ENCODE data around the gene THOC5.
"Not testable (repeated sequence)": the region's sequence is repeated elsewhere in the genome, so short reads cannot be mapped to it uniquely, and the experiment has no call there.

The THOC5 gene

DNA sequence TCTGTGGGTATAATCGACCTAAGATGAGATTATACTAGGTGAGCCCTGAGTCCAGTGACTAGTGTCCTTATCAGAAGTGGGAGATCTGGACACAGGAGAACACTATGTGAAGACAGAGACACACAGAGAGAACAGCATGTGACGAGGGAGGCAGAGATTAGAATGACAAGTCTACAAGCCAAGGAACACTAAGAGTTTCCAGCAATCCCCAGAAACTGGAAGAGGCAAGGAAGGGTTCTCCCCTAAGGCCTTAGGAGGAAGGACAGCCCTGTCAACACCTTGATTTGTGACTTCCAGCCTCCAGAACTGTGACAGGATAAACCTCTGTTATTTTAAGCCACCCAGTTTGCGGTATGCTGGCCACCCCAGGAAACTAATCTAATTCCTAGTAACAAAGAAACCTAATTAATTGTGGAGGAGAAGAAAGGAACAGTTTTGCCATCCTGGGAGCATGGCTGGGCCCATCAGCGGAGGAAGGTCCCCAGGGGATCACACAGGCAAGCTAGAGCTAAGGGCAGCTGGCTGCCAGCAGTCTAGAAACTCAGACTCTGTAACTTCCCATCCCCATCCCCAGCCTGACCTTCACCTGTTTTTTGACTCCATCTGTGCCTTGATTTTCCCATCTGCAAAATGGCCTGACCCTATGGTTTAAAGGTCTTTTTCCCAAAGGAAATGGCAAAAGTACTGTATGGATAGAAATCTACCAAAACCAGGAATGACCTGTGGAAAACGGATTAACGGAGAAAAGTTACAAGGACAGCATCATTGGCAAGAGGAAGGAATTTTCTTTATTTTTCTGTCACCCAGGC, 10.3 kb upstream of the THOC5 start:
- DNase-seq (ENCODE audit: low read depth in 2 of 2), result no peak

DNA sequence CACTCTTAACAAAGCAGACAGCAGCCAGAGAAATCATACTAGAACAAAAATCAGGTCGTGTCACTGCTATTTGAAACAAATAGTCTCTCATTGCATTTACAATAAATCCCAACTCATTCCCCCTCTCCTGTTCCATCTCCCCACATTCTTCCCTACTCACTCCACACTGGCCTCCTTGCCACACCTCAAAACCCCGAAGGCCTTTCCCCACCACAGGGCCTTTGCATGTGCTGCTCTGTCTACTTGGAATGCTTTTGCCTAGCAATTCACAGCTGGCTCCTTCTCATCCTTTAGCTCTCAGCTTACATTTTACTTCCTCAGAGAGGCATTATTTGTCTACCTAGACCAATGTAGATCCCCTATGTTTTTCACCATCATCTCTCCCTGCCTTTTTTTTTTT, 6.3 kb upstream of the THOC5 start:
- no peak for DNase-seq (ENCODE audit: low read depth in 2 of 2)

GRCh38 chr22:29559030-29559429, 5.5 kb upstream of the THOC5 start:
- no peak for DNase-seq (ENCODE audit: low read depth in 2 of 2)

GRCh38 chr22:29555065-29555644, 1.6 kb upstream of the THOC5 start:
- no peak for DNase-seq (ENCODE audit: low read depth in 2 of 2)

DNA sequence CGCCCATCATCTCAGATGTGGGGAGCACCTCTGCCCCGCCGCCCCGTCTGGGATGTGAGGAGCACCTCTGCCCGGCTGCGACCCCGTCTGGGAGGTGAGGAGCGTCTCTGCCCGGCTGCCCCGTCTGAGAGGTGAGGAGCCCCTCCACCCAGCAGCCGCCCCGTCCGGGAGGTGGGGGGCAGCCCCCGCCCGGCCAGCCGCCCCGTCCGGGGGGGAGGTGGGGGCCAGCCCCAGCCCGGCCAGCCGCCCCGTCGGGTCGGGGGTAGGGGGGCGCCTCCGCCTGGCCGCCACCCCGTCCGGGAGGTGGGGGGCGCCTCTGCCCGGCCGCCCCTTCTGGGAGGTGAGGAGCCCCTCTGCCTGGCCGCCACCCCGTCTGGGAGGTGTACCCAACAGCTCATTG, 1.2 kb downstream of the THOC5 start:
- not testable (repeated sequence) for DNase-seq (ENCODE audit: low read depth in 2 of 2)

DNA sequence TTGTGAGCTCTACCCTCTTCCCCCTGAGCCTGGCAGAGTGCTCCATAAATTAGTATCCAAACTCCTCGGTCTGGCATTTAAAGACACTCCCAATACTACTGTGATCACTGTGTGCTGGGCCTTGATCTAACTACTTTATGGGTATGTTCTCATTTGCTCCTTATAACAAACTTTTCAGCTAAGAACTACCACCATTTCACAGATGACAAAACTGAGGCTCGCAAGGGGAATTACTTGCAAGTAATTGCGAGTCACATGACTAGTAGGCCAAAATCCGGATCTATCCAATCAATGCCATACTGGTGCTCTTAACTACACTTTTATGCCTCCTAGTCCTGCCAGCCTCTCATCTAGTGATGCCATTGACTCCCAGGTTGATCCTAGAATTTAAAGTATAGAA, 3.6 kb downstream of the THOC5 start:
- DNase-seq (ENCODE audit: low read depth in 2 of 2), result no peak

DNA sequence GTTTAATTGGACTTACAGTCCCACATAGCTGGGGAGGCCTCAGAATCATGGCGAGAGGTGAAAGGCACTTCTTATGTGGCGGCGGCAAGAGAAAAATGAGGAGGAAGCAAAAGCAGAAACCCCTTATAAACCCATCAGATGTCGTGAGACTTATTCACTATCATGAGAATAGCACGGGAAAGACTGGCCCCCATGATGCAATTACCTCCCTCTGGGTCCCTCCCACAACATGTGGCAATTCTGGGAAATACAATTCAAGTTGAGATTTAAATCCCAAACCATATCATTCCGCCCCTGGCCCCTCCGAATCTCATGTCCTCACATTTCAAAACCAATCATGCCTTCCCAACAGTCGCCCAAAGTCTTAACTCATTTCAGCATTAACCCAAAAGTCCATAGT, 8.5 kb downstream of the THOC5 start:
- DNase-seq (ENCODE audit: low read depth in 2 of 2), result not testable (repeated sequence)

DNA sequence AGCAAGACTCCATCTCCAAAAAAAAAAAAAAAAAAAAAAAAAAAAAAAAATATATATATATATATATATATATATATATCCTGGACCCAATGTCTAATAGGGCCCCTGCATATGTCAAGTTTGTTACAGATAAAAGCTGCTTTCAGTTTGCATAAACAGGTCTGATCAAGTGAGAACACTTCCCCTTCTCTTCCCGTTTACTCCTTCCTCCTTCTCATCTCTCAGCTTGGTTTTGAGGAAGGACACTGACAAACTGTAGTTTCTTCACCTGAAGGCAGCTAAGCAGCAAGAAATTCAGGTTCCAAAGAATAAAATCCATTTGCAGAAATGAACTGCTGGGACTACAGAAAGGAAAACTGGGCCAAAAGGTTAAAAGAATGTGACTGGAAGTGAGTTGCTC, 11.7 kb downstream of the THOC5 start:
- no peak for DNase-seq (ENCODE audit: low read depth in 2 of 2)

DNA sequence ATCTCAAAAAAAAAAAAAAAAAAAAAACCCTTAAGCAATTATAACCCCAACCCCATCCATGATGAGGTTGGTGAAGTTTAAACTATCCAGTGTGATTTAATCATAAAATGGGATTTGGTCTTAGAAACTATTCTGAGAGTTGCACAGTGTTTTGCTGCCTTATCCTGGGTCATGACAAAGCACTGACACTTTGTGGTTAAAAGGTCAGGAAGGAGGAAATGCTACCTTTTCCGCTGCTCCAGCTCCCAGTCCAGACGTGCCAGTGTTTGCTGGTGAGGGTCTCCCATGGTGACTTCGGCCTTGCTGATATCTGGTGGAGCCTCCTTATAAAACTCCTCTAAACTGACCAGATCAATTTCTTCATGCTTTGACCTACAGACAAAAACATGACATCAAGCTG, 14.5 kb downstream of the THOC5 start:
- DNase-seq (ENCODE audit: low read depth in 2 of 2), result no peak

- no peak for DNase-seq (ENCODE audit: low read depth in 2 of 2)
Measured at GRCh38 chr22:29536411-29536810, 17.1 kb downstream of the THOC5 start.

DNA sequence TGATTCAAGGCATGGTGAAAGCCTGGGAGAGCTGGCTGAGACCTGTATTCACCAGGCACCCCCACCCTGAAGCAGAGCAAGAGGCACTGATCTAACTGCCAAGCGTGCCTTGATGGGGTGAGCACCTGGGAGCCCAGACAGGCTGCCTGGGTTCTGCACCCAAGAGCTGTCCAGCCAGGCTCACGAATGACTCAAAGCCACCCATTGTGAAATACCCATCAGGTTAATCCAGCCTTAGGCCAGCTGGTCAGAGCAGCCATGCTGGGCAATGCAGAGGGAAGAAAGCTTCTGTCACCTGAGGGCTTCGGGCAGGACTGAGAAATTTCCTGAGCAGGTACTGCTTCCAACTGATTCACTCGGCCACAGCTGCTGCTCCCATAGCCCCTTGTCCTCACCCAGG, 22.1 kb downstream of the THOC5 start:
- no peak for DNase-seq (ENCODE audit: low read depth in 2 of 2)

DNA sequence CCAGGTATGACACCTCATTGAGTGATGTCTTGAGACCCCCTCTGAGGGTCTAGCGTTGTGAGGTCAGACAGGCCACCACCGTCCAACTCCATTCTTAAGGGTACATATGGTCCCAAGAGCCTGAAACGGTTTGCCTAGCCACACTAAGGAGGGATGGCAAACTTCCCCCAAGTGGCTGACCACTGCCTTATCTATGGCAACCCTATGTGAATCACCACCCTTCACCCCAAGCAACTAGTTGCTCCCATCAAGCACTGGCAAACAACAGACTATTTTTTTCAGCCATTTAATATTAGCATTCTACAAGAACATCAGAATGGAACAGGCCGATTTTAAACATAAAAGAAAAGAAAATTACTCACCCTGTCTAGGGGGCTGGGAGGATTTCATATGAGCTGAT, 22.8 kb downstream of the THOC5 start:
- no peak for DNase-seq (ENCODE audit: low read depth in 2 of 2)

DNA sequence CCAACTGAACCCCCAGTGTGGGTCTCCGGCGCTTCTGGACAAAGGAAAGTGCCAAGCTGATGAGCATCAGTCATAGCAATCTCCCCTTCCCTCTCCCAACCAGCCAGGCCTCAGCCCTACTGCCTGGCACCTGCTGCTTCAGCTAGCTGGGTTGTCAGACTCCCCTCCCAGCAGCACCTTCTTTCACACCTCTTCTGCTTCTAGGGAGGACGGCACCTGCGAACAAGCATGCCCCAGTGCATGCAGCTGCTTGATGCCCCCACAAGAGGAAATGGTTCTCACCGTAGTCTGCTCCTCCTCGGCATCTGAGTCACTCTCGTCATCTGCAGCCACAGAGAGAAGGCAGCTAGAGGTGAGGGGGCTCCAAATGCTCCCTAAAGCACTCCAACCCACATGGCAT, 25.4 kb downstream of the THOC5 start:
- no peak for DNase-seq (ENCODE audit: low read depth in 2 of 2)

GRCh38 chr22:29524442-29525191, 28.9 kb downstream of the THOC5 start:
- DNase-seq (ENCODE audit: low read depth in 2 of 2), result no peak

GRCh38 chr22:29523761-29524160, 29.8 kb downstream of the THOC5 start:
- DNase-seq (ENCODE audit: low read depth in 2 of 2), result no peak

DNA sequence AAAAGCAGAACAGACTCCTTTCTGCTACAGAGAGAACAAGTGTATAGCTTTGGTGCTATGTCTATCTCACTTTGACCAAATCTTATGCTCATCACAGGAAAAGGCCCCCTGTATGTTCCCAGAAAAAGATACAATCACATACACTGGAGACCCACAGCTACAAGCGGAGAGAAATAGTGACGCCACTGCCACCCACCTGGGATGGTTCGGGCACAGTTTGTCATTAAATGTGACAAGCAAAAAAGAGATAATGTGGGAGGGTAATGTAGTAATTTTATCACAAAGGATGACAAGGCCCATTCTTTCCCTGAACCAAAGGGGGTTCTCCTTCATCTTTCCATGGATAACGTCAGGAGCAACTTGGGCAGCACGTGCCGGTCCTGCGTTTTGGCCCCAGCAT, 32.0 kb downstream of the THOC5 start:
- DNase-seq (ENCODE audit: low read depth in 2 of 2), result no peak

- no peak for DNase-seq (ENCODE audit: low read depth in 2 of 2)
Measured at GRCh38 chr22:29520851-29521250, 32.7 kb downstream of the THOC5 start.

DNA sequence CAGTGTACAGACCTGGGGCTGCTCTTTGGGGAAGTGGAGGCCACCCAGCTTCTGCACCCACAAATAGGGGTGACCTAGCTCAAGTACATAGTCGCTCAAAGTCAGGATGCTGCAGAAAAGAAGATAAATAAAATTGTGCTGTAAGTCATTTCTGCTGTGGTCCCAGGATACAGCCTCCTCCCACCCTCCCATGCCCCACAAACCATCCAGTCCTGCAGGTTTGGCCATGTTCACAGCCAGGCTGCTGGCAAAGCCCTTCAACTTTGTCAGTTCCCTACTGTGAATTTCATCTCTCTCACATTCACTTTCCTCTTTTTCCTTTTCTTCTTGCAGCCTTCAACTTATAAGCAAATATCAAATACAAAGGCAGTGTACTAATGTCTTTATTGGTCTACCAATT, 33.6 kb downstream of the THOC5 start:
- DNase-seq (ENCODE audit: low read depth in 2 of 2), result no peak

- no peak for DNase-seq (ENCODE audit: low read depth in 2 of 2)
Measured at GRCh38 chr22:29518427-29518826, 35.1 kb downstream of the THOC5 start.

DNA sequence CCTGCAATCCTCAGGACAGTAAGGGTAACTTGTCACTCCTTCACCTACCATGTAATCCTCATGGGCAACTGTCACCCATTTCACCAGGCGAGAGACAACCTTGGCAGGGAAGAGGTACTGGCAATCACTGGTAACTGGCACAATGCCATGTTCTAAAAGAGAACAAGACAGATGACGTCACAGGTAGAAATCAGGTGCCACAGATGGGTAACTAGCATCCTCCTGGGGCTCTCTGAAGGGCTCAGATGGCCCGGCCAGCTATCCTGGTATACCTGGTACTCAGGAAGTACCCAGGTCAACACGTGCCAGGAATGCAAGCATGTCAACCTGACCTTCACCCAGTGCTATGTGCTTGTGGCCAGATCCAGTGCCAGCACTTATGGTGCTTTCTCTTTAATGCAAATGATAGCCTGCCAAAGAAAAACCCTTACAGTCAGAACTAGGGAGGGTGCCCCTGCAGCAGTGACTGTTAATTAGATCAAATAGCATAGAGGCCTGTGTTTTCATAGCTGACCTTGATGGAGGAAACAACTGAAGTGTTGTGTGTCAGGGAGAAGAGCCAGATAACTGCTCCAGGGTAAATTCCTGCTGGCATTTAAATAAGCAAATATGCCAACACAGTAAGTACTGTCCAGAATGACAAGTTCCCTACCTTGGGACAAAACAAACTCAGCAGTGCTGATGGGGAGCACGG, 36.2 kb downstream of the THOC5 start:
- DNase-seq (ENCODE audit: low read depth in 2 of 2), result no peak

DNA sequence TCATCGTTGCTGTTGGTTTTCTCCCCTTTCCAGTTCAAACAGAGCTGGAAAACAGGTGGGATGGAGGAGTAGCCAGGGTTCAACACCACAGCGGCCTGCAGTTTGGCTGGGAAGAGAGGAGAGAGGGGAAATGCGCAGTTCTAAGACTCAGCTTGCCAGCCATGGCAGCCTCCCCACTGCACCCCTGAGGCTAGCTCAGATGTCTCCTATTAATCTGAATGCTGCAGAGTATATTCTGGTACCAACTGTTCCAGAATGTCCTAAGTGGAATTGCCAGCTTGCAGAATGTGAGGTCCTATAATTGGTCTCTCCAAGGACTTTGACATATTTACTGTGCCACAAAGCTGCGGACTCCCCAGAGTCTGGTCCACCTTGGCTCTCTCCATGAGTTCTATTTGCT, 41.5 kb downstream of the THOC5 start:
- DNase-seq (ENCODE audit: low read depth in 2 of 2), result no peak

DNA sequence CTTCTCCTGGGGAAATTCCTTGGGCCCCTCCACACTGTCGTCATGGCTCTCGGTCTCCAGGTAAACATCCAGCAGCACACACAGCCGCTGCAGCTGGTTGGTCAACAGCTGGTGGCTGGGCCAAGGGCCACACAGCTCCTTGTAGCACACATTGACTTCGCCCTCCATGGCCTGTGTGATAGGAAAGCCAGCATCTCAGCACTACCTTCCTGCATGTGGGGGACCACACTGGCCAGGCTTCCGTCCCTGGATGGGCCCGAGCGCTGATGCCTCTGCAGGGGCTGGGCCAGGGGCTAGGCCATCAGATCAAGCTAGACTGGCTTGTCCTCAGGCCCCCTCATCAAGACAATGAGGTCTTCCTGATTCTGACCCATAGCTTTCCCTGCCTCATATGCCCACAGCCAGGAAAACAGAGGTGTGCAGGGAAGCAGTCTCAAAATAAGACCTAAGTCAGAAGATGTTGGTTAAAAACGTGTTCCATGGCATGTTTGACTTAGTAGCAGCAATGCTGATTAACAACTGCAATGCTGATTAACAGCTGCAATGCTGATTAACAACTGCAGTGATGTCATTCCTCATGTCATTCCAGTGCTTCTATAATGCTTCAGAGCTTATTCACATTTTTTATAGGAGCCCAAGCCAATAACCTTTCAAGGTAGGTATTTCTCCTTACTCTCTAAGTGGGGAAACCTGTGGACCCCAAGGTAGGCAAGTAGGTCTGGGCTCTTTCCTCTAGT, 42.3 kb downstream of the THOC5 start:
- no peak for DNase-seq (ENCODE audit: low read depth in 2 of 2)

All from stimulated activated CD8-positive, alpha-beta memory T cell treated with anti-CD3 and anti-CD28 coated beads, Interleukin-15, amount 100 ng/mL, for 4 hours (primary cell).